Stomach (tissue), 4 donors: Measurements from ENCODE around the gene XRCC3.

ENCODE experiments used
- CTCF ChIP-seq, 7 experiments: fragments of 450-650 bp in 4 of 7; fragments of 200-600 bp in 3 of 7; sonication (generic) in 3 of 7; IDR thresholded peaks; one replicate each; pipeline ENCODE4 v1.5.1; 2016 to 2019; ENCODE audit warnings: antibody characterized with exemption in 7 of 7, control low read depth in 2 of 7, mild to moderate bottlenecking in 1 of 7
- EP300 ChIP-seq: sonication (generic); formaldehyde crosslinking; IDR thresholded peaks from one replicate; pipeline ENCODE4 v1.6.1; 2017; ENCODE audit warnings: antibody characterized with exemption
- POLR2A ChIP-seq, 4 donors: fragments of 450-650 bp; IDR thresholded peaks; one replicate each; pipeline ENCODE4 v1.6.1; 2016; ENCODE audit warnings: antibody characterized with exemption in 4 of 4, control low read depth in 2 of 4, mild to moderate bottlenecking in 1 of 4, moderate library complexity in 1 of 4
- POLR2AphosphoS5 ChIP-seq, 3 donors: sonication (generic); formaldehyde crosslinking; IDR thresholded peaks; one replicate each; pipeline ENCODE4 v1.6.1; 2016; ENCODE audit warnings: antibody characterized with exemption in 3 of 3

DNA sequence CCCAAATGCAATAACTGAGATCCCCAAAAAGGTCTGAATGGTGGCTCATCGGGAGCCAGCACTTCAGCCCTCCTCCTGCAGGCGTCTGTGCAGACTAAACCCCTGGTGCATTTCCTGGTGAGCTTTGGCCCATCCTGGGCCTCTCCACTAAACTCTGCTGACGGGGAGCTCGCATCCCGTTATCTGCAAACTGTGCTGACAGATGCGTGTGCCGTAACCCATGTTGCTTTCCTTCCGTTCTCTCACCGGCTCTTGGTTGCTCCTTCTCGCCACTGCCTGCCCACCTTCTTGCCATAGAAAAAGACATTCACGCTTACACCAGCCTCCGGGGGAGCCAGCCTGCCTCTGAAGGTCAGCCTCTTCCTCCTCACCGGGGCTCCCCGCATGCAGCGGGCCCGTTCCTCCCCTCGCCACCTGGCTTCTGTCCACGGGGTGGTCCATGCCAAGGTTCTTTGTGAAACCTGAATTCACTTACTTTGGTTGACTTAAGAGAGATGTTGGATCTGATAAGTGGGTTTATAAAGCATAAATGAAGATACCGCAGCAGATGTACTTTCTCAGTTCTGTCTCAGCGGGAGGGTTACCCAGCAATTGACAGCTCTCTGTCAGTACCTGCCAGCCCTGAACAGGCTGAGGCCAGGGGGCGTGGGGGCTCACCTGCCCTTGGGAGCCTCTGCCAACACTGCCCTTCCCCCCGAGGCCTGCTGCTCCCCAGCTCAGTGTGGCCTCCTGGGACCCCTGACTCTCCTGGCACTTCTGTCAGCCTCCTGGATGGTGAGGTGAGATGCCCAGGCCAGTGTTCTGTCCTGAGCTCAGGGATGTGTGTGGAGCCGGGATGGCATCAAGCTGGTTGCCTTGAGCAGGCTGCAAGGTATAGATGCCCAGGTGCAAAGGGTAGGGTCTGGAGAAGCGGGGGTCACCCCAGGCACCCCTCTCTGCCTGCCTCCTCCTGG, 14.5 kb upstream of the XRCC3 start:
- TF ChIP-seq CTCF (IDR thresholded peaks at IDR 0.05) (no peak), POLR2A (IDR thresholded peaks at IDR 0.05) (no peak), EP300 (no peak), POLR2AphosphoS5 (IDR thresholded peaks at IDR 0.05) (no peak)
